HG03196 (cell line): Measurements from ENCODE around the gene WDR82.
A peak's percentile ranks its signal among the peaks of the same experiment; 100 is the strongest.

Experiments
- ATAC-seq: cut with Tn5 transposase; IDR thresholded peaks from one replicate; pipeline ENCODE4 v1.9.1; 2021; ENCODE audit not compliant: unreplicated experiment

WDR82 gene

DNA sequence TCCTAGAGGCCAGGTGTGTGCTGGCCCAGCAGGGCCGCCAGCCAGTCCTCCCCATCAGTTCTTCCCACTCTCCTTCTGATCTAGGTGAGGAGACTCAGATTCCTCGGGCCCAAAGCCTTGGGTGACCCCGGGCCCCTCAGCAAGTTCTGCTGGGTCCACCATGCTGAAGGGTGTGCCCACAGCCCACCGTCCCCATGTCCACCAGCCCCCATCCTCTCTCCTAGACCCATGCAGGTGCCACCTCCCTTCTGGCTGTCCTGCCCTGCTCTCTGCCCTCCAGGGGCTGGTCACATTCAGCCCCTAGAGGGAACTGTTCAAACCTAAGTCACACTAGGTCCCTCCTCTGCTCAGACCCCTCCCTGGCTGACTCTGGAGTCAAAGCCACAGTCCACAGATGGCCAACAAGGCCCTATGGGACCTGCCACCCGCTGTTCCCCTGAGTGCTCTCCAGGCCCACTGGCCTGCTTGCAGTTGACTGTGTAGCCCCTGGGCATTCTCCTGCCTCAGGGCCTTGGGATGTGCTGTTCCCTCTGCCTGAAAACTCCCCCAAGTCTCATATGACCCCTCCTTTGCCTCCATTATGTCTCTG, 52.1 kb downstream of the WDR82 start:
- ATAC-seq = no peak

GRCh38 chr3:52225452-52226228, 52.8 kb downstream of the WDR82 start, which contains the start of gene TLR9:
TLR9 (minus strand) TSS chr3:52225645; CDS start chr3:52225529, 116 bp downstream.
- peak; percentile 70 for ATAC-seq

GRCh38 chr3:52223449-52224408, 54.7 kb downstream of the WDR82 start:
- ATAC-seq = no peak

DNA sequence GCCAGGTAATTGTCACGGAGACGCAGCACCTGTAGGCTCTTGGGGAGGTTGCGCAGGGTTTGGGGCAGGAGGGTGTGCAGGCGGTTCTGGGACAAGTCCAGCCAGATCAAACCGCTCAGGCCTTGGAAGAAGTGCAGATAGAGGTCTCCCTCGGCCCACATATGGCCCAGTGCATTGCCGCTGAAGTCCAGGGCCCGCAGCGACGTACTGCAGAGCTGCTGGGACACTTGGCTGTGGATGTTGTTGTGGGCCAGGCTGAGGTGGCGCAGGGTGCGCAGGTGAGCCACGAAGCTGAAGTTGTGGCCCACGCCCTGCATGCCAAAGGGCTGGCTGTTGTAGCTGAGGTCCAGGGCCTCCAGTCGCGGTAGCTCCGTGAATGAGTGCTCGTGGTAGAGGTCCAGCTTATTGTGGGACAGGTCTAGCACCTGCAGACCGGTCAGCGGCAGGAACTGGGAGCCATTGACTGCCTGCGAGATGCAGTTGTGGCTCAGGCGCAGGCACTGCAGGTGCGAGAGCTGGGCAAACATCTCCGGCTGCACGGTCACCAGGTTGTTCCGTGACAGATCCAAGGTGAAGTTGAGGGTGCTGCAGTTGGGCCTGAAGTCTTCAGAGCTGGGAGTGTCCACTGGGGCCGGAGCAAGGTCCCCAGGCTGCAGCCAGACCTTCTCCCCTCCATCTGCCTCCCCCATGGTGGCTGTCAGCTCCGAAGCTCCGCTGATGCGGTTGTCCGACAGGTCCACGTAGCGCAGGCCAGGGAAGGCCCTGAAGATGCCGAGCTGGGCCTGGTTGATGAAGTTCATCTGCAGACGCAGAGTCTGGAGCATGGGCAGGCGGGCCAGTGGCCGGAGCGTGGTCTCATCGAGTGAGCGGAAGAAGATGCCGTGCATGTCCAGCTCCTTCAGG, 55.9 kb downstream of the WDR82 start:
- no peak for ATAC-seq

DNA sequence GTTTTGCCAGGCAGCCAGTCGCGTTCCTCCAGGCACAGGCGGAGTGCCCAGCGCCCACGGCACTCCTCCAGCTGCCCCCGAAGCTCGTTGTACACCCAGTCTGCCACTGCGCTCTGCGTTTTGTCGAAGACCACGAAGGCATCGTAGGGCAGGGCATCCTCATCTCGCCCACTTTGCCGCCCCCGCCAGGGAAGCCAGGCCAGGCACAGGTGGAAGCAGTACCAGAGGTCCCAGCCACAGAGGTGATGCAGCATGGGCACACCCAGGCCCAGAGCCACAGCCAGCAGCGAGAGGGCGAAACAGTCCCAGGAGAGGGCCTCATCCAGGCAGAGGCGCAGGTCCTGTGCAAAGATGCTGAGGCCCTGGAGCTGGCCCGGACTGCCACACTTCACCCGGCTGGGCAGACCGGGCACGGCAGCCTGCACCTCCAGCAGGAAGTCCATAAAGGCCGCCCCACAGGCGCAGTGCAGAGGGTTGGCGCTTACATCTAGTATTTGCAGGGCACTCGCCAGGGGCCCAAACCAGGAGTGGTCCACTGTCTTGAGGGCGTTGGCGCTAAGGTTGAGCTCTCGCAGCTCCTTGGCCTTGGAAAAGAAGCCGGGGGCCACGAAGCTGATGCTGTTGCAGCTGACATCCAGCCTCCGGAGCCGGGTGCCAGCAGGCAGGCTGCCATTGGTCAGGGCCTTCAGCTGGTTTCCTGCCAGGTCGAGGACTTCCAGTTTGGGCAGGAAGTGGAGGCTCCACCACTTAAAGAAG, 56.7 kb downstream of the WDR82 start:
- no peak for ATAC-seq

DNA sequence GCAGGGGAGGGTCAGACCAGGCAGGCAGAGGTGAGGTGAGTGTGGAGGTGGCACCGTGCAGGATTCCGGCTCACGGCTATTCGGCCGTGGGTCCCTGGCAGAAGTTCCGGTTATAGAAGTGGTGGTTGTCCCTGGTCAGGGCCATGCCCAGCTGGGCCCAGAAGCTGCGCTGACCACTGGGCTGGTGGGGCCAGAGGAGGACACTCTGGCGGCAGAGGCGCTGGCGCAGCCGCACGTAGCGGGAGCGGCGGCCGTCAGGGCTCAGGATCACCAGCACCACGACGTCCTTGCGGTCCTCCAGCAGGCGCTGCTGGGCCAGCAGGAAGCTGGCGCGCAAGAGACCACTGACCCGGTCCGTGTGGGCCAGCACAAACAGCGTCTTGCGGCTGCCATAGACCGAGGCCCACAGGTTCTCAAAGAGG, 57.3 kb downstream of the WDR82 start:
- no peak for ATAC-seq

DNA sequence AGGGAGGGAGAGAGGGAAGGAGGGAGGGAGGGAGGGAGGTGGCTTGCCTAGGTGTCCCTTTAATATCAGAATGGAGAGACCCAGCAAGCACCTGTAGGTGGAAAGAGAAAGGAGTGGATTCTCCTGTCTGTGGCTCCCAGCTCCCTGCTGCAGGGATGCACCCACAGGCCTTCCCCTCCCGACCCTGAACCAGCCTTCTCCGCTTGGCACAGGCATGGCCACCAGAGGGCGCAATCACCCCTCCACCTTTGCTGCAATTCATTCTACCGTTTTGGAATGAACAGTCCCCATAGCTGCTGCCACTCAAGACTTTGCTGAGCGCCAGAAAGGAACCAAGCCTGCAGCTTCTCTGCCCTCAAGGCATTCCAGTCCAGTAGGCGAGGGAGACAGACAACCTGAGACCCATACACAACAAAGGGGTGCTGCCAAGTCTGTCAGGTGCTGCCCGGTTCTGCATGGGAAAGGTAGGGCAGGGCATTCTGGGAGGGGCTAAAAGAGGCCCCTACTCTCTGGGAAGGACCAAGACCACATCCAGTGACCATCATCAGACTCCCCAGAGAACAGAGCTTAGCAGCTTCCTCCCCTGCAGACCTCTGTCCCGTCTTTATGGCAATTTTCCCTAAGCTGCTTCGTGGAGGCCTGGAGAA, 57.9 kb downstream of the WDR82 start:
- no peak for ATAC-seq

DNA sequence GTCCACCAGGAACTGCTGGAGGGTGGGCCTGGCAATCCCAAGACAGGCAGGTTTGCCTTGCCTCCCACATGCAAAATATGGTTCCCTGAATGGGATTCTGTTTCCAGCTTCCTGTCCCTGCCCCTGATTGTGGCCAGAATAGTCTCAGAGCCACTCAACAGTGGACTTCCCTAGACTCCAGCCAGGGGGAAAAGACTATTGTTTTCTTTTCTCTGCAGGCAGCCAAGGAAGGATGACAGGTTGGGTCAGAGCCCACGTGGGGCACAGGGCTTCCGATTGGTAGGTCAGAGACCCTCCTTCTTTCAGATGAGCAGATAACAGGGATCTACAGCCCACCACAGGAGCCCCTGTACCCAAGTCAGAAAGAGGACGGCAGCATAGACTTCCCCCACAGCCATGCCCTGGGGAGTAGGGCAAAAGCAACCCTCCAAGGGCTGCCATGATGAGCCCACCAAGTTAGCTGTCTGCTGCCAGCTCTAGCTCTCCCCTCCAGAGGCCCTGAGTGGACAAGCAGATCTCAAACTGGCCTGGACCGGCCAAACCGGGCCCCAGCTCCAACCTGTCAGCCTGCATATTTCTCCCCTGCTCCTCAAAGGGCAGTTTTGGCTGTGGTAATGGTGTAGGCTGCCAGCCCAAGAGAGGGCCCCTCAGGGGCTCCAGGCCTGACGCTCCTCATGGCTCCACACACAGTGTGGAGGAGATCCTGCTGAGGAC, 59.4 kb downstream of the WDR82 start:
- ATAC-seq = no peak

- no peak for ATAC-seq
These were observed 60.0 kb downstream of the WDR82 start for GRCh38 chr3:52218454-52218853.

DNA sequence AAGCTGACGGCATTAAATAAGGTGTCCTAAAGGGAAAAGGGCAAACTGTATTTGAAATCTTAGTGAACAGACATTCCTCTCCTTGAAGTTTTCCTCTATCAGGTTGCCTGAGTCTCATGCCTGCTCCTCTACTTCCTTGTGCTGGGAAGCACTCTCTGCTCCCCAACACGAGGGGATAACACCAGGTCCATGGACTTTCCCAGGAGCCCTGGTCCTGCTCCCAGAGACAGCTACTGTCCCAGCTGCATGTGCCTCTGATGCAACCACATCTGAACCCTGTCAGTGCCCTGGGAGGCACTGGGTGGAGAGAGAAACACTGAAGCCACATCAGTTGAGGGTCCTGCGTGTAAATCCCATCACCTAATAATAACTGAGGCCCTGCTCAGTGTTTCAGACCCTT, 60.4 kb downstream of the WDR82 start:
- no peak for ATAC-seq

GRCh38 chr3:52217409-52217805, 61.0 kb downstream of the WDR82 start:
- no peak for ATAC-seq

DNA sequence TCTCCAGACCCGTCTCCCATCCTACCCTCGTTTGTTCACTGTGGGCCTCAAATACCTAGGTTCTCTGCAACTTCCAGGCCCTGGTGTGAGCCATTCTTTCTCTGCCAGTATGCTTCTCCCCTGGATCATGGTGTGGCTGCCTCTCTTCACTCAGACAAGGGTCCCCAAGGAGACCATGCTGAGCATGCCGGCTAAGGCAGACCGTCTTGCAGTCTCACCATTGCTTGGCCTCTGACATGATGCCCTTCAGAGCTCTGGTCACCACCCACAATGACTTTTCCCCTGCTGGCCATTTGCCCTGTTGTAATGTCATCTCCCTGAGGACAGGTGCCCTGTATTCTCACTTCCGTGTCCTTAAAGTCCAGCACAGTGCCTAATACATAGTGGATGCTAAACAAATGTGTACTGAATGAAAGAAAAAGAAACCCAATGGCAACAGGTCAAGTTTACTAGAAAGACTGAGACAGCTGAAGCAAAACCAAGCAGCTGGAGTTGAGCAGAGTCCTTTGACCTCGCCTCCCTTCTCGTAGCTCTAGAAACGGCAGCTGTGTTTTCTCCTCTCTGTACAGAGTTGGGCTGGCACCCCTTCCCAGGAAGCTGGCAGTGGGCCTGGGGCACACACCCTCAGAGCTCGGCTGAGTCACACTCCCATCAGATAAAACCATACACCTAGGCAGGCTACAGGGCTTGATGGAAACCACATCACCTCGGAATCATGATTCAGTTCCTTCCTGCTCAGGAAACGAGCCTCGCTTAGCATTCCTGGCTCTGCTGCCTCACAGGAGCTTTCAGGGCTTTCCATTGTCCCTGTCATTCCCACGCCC, 61.7 kb downstream of the WDR82 start:
- ATAC-seq = no peak

- no peak for ATAC-seq
These were observed 63.1 kb downstream of the WDR82 start for GRCh38 chr3:52215351-52215750.

DNA sequence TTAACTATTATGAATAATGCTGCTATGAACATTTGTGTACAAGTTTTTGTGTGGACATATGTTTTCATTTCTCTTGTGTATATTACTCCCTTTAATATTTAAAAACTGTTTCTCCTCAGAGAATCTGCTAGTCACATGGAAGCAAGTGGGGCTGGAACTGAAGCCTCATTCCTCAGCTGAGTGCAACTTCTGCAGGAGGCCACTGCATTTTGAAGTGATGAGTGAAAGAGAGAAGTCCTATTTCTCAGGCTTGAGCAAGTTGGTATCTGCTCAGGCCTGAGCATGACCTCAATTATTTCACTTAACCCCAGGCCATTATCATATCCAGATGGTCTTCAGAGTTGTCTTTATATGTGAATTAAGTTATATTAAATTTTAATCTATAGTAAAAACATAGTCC, 64.5 kb downstream of the WDR82 start:
- ATAC-seq = no peak

DNA sequence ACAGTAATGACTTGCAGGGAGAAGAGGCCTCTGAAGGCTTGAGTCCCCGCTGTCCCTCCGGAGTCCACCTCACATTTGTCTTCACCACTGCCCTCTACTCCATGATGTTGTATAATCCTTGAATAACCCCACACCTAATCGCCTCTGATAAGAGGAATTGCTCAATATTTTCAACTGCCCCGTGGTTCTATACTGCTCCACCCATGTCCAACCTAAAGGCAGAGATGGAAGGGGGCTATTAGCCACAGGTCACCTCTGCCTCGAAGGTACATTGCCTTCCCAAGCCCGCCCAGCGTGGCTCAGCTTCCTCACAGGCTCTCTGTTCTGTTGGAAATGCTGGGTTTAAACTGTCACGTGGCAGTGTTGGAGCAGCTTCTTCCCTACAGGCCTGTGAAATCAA, 65.4 kb downstream of the WDR82 start:
- ATAC-seq = no peak

GRCh38 chr3:52211268-52211891, 67.1 kb downstream of the WDR82 start:
- ATAC-seq = no peak

DNA sequence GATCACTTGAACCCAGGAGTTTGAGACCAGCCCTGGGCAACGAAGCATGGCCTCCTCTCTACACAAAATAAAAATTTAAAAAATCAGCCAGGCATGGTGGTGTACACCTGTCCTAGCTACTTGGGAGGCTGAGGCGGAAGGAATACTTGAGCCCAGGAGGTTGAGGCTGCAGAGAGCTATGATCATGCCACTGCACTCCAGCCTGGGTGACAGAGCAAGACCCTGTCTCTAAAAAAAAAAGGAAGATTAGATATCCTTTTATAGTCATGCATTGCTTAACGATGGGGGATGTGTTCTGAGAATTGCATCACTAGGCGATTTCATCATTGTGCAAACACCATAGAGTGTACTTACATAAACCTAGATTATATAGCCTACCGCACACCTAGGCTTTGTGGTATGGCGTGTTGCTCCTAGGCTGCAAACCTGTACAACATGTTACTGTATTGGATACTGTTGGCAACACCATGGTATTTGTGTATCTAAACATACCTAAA, 67.9 kb downstream of the WDR82 start:
- ATAC-seq = no peak
